NCI-H2107 treated with DMSO at 0.1 percent for 48 hours (cell line): ENCODE data around the gene KCNMA1.

Source experiments
- DNase-seq: peaks from one replicate; lab custom pipeline; 2025; ENCODE audit not compliant: unreplicated experiment; lab: John Stamatoyannopoulos, UW

KCNMA1 gene

GRCh38 chr10:77493239-77493806, 144.3 kb downstream of the KCNMA1 start:
- no peak for DNase-seq

GRCh38 chr10:77492368-77492994, 145.1 kb downstream of the KCNMA1 start:
- DNase-seq = no peak

- no peak for DNase-seq
Observed at GRCh38 chr10:77490534-77491314, 146.9 kb downstream of the KCNMA1 start.

GRCh38 chr10:77486517-77486916, 151.1 kb downstream of the KCNMA1 start:
- DNase-seq = no peak

DNA sequence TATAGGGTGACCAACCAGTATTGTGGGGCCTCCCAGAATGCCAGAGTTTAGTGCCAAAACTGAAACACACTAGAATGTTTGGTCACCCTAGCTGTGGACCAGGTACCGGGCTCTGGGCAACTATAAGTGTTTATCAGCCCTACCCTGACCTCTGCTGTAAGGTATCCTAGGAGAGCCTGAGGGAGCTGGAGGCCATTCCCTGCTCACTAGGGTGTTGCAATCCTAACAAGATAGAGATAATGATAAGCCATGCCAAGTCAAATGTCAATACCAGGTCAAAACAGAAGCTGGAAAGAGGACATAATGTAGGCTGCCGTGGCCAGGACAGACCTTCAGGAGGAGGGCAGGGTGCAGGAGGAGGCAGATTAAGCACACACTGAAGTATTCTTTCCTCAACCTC, 151.8 kb downstream of the KCNMA1 start:
- DNase-seq = no peak

DNA sequence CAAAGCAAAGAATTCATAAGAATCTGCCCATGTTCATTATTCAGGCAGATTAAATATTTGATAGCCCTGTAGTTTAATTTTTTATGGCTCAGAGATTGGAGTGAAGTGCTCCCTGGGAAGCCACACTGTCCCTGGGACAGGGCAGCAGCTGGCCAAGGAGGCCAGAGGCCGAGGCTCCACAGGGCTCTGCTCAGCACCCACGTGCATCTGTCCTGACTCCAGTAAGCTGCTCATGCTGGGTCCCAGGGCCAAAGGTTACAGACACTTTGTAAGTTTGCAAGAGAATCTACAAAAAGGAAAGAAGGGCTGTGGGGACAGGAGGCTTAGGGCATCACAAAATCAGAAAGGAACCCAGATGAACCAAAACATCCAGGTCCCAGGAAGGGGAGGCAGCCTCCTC, 155.5 kb downstream of the KCNMA1 start:
- DNase-seq = no peak

- DNase-seq = no peak
Observed at GRCh38 chr10:77479586-77479985, 158.0 kb downstream of the KCNMA1 start.

DNA sequence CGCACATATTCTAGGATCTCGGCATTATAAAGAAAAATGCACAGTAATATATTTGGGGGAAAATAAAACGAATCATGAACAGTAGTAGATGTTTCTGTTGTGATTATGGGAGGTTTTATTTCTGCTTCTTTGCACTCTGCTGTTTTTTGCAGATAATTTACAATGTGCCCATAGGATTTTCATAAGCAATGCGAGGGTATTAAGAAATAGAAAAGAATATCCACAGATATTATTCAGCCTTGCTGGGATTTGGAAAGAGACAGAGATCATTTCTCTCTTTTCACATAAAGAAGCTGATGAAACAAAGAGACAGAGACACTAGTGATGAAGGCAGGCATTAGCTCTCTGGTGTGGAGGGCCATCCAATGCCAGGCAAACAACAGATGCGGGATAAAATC, 158.6 kb downstream of the KCNMA1 start:
- no peak for DNase-seq

DNA sequence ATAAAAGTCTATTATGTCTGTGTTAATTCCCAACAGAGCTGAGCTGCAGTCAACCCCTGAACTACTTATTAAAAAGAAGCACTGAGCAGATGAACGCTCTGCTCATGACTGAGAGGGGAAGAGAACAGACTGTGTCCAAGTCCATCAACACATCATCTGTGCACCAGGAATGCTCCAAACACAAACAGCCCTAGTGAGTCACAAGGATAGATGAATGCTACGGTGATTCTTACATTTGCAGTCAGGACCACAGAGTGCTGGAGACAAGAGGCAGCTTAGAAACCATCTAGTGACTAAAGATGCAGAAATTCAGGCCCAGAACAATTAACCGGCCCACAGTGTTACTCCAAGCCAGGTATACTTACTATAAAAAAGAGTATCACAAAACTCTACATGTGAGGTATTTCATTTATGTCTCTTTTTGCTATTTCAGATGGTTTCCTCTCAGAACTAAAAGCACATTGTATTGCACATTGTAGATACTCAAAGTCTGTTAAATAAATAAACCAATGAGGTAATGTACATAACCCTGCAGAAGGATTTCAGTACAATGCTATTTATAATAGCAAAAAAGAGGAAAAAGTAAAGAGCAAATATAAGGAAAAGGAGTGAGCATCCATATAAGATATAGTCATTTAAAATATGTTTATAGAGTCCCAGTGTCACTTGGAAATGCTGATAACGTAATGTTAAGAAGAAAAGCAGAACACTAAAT, 159.2 kb downstream of the KCNMA1 start:
- DNase-seq = no peak

DNA sequence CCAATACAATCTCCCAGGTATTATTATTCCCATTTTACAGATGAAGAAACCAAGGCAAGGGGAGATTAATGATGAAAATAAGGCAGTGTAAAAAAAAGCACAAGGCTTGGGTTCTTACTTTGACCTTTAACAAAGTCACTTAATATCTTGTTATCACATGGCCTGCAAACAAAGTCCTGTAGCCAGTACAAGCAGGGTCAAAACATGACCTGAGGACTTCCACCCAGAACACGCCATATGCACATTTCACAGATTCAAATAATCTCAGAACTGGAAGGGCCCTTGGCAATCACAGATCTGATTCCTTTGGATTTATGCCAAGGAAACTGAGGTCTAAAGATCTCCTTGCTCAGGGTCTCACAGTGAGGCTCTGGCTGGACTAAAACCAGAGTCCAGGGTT, 162.1 kb downstream of the KCNMA1 start:
- DNase-seq = no peak

DNA sequence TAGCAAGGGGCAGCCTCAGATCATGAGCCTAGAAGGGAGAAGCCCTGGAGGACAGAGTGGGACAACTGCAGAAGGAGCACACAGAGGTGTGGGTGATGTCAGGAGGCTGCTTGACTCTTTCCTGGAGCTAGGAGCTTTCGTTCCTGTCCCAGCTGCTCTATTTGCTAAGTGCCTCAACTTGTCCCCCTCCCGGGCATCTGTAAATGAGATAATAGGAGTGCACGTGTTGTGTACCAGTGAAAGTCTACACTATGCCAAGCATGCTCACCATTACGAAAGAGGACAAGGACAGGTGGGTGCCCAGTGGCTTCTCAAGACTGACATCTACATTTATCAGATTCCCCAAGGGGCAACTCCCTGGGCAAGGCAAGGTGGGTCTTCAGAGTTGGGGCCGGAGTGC, 162.7 kb downstream of the KCNMA1 start:
- DNase-seq = no peak

DNA sequence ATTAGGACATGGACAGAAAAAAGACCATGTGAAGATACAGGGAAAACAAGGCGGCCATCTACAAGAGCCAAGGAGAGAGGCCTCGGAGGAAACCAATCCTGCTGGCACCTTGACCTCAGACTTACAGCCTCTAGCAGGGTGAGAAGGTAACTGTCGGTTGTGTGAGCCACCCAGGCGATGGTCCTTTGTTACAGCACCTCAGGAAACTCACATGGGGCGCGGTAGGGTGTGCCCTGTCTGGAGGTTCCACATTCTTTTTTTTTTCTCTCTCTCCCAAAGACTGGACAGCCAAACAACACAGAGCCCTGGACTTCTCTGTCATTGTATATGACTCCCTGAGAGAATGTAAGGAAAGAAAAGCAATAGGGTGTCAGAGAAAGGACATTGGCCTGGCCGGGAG, 163.2 kb downstream of the KCNMA1 start:
- DNase-seq = no peak

DNA sequence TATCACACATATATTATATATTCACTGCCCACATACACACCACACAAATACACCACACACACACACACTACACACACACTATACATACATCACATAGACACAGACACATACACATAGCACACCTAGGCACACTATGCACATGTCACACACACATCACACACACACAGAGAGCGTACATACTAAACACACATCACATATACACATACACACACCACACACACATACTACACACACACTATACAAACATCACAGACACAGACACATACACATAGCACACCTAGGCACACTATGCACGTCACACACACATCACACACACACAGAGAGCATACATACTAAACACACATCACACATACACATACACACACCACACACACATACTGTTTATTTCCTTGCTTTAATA, 165.5 kb downstream of the KCNMA1 start:
- no peak for DNase-seq

DNA sequence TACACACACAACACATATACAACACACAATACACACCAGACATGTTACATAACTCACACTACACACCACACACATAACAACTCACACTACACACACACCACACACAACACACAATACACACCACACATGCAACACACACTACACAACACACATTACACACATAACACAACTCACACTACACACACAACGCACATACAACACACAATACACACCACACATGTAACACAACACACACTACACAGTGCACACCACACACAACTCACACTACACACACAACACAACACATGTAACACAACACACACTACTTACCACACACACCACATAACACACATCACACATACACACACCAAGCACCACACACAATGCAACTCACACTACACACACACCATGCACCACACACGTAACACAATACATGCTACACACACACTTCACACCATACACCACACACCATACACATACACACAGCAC, 166.5 kb downstream of the KCNMA1 start:
- DNase-seq = no peak

DNA sequence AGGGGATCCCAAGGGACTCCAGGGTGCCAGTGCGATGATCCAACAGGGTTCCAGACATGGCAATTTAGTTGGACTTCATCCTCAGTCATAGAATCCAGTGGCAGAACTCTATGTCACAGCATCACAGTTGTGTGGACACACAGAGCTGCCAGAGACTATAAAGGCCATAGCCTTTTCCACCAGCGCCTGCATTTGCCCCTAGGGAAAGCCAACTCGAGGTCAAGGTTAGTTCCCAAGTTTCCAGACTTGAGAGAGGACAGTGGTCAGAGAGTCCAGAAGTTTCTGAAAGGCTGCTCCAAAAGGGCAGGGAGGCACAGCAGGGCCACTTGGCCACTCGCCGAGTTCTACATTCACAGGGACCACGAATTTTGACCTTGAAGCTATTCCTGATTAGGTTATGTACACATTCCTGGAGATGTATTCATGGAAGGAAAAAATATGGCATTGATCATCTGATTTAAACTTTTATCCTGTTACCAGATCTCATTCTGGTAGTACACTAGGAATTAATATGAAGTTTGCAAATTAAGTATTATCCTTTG, 170.1 kb downstream of the KCNMA1 start:
- no peak for DNase-seq

DNA sequence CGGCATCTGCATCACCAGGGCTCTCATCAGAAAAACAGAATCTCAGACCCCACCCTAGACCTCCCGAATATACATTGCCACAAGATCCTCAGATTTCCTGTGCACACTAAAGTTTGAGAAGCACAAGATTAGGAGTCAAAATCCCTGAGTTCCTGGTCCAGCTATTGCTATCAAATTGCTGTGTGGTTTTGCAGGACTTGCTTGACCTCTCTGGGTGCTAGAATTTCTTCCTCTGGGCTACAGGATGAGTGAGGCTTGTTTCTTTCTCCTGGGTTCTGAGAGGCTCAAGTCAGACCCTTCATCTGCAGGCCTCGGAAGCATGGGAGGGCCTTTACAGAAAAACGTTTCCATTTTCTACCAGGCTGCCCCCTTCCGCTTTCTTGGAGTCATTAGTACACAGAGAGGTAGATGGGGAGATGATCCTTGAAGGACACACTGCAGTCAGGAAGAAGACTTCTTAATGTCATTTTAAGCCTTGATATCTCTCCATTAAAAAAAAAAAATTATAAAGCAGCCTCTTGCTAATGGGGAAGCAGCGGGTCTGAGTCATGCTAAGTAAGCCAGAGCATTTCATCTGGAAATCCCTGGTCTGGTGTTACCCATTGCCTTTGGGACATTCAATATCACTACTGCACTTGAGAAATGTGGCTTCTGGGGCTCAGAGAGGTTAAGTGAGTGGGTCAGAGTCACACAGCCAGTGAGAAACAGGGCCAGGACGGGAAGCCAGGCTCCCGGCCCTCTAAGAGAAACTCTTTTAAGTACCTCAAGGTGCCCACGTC, 173.5 kb downstream of the KCNMA1 start:
- DNase-seq = no peak

GRCh38 chr10:77463499-77463898, 174.1 kb downstream of the KCNMA1 start:
- no peak for DNase-seq

DNA sequence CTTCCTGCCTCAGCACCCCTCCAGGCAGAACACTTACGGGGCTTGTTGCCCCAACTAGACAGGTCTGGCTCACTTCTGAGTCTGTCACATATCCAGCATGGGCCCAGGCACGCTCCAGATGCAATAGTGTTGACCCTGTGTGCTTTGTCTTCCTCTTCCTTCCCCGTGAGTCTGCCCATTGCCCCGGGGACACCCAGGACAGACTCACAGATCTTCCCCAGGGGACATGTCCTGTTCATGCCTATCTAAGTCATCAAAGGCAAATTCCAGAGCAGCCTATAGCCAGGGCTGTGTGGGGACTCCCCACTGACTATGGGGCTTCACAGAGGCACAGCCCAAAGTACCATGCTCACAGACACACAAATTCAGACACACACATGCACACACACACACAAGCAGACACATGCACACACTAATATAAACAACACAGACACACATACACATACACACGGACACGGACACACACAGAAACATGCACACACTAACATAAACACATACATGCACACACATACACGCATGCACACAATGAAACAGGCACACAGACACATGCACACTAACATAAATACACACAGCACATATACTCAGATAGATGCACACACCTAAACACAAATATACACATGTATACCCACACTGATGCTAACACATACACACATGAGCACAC, 175.8 kb downstream of the KCNMA1 start:
- no peak for DNase-seq

DNA sequence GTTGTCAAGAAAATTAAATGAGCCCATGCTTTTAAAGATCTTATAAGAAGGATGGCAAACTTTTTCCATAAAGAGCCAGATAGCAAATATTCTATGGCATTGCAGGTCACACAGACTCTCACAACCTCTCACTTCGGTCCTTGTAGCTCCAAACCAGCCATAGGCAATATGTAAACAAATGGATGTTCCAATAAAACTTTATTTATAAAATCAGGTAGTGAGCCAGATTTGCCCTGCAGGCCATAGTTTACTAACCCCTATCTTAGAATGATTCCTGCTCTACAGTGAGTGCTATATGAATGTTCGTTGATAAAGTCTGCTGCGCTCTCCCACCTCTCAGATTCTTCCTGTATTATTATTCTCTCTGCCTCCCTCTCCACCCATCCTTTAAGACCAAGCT, 177.7 kb downstream of the KCNMA1 start:
- DNase-seq = no peak

DNA sequence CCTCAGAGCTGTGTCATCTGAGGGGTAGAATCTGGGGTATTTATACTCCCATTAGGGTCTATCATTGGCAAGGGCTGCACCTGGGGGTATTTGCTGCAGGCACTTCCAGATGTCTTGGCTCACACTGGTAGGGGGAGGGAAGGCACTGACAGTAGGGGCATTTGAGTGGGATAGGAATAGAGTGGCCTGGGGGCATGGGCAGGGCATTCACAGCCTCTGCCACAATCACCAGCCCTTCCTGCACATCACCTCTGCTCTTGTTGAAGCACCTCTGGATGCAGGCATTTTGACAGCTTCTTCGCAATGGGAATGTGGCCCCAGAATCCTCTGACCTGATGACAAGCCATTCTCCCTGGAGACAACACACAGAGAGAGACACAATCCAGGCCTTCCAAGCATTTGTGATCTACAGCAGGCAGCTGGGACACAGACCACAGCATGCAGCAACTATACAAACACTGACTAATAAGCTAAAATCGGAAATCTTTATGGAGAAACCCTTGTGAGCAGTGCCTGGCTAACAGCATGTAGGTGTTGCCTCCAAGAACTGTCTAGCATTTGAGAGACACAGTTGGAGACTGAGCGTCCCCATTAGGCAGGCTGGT, 178.5 kb downstream of the KCNMA1 start:
- DNase-seq = no peak
